Endodermal cell (in vitro differentiated cells): Measurements from ENCODE around the gene DDX10. TPM values are rescaled to one million over a fixed set of nuclear protein-coding genes. Genes with fewer than 3 reads are reported as not detected.

ENCODE experiments used
- DNase-seq: peaks from one replicate; pipeline ENCODE4 v3.0.0-alpha.2; 2017
- H3K27ac ChIP-seq: 2 replicates; pipeline ENCODE4 v1.5.1; 2013; ENCODE audit warnings: mild to moderate bottlenecking, low read depth, low read length, moderate library complexity
- H3K27me3 ChIP-seq: 2 replicates; pipeline ENCODE4 v1.6.1; 2013; ENCODE audit warnings: mild to moderate bottlenecking, low read length, moderate library complexity; ENCODE audit not compliant: insufficient read depth, control insufficient read depth, poor library complexity, severe bottlenecking
- H3K36me3 ChIP-seq: 2 replicates; pipeline ENCODE4 v1.7.0; 2013; ENCODE audit warnings: mild to moderate bottlenecking, low read length, moderate library complexity; ENCODE audit not compliant: control insufficient read depth, insufficient read depth
- H3K4me1 ChIP-seq: one replicate; pipeline ENCODE4 v1.7.0; 2013; ENCODE audit warnings: low read length; ENCODE audit not compliant: control insufficient read depth, insufficient read depth
- H3K4me3 ChIP-seq: 2 replicates; pipeline ENCODE4 v1.5.1; 2013; ENCODE audit warnings: mild to moderate bottlenecking, low read length, moderate library complexity
- H3K9ac ChIP-seq: 2 replicates; pipeline ENCODE4 v1.6.1; 2013; ENCODE audit warnings: mild to moderate bottlenecking, low read length, moderate library complexity; ENCODE audit not compliant: poor library complexity, severe bottlenecking; ENCODE audit errors: extremely low read depth
- H3K9me3 ChIP-seq: 2 replicates; pipeline ENCODE4 v1.6.1; 2013; ENCODE audit warnings: mild to moderate bottlenecking, low read length, moderate library complexity; ENCODE audit not compliant: control insufficient read depth
- H3K27ac Mint-ChIP-seq: 2 replicates; pipeline ENCODE4 v1.8.0; 2020; ENCODE audit warnings: mixed read lengths
- H3K27me3 Mint-ChIP-seq: 2 replicates; pipeline ENCODE4 v1.8.0; 2021; ENCODE audit warnings: mild to moderate bottlenecking, mixed read lengths; ENCODE audit not compliant: insufficient read depth
- H3K36me3 Mint-ChIP-seq: 2 replicates; pipeline ENCODE4 v1.8.0; 2020; ENCODE audit warnings: low read depth, mixed read lengths
- H3K4me1 Mint-ChIP-seq: 2 replicates; pipeline ENCODE4 v1.8.0; 2020; ENCODE audit warnings: mixed read lengths
- H3K4me3 Mint-ChIP-seq: 2 replicates; pipeline ENCODE4 v1.8.0; 2020; ENCODE audit warnings: mild to moderate bottlenecking, moderate library complexity, mixed read lengths
- H3K9me3 Mint-ChIP-seq: 2 replicates; pipeline ENCODE4 v1.8.0; 2020; ENCODE audit warnings: mild to moderate bottlenecking, mixed read lengths
- WGBS, 2 experiments: methylation state at CpG; one replicate each; pipeline versions ENCODE4 v1.1.5 to v1.1.7; 2013; ENCODE audit warnings: missing lambda C conversion rate in 2 of 2, mixed read lengths in 1 of 2; ENCODE audit not compliant: insufficient coverage in 1 of 2, insufficient read length in 1 of 2; 5-methylcytosine and 5-hydroxymethylcytosine counted together
- total RNA-seq, 2 donors: library from RNA; stranded (reverse); fragmentation: NEBNext Ultra II Directional in 1 of 2; extraction: Animal tissue kit (Norgen Biotek cat#: 25700) in 1 of 2; gene quantifications; 2 replicates in 1 of 2; 3 replicates in 1 of 2; pipeline ENCODE4 v1.2.1, GENCODE V29; 2021
- TF ChIP-seq, protein P1 (sequence below): fragments of 200-600 bp; sonication (generic); conservative IDR thresholded peaks from 2 replicates; pipeline ENCODE4 v1.5.0; 2021; ENCODE audit warnings: antibody characterized with exemption, mild to moderate bottlenecking

The DDX10 gene
- total RNA-seq, 2 donors from 2014 or later, result 31.1 to 32.7 TPM

DNA sequence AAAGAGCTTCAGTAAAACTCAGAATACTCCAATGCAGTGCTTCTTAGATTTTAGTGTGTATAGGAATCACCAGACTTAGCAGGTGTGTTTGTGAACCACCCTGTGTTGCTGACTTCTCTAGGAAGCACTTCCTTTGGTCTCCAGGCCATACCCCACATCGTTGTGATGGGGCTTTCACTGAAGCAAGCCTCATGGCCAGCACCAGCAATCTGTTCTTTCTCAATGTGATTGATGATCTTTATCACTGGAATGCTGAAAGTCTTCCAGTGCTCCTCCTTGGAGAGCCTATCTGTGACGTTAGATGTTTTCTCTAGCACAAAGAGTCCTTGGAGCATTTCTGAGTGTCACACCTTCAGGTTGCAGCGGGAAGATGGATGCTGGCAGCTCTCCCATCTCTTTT is 280.5 kb downstream of the DDX10 start:
- H3K36me3 Mint-ChIP-seq, result peaks cover 17% of the 10 kb centered on the region
- no peak overlapping the region for H3K27ac ChIP-seq
- 95 to 100% methylated on average over 2 to 3 of the region's 3 CpGs for WGBS, 2 experiments
- H3K4me1 ChIP-seq, result no peaks in the 10 kb centered on the region
- TF ChIP-seq, protein P1, sequence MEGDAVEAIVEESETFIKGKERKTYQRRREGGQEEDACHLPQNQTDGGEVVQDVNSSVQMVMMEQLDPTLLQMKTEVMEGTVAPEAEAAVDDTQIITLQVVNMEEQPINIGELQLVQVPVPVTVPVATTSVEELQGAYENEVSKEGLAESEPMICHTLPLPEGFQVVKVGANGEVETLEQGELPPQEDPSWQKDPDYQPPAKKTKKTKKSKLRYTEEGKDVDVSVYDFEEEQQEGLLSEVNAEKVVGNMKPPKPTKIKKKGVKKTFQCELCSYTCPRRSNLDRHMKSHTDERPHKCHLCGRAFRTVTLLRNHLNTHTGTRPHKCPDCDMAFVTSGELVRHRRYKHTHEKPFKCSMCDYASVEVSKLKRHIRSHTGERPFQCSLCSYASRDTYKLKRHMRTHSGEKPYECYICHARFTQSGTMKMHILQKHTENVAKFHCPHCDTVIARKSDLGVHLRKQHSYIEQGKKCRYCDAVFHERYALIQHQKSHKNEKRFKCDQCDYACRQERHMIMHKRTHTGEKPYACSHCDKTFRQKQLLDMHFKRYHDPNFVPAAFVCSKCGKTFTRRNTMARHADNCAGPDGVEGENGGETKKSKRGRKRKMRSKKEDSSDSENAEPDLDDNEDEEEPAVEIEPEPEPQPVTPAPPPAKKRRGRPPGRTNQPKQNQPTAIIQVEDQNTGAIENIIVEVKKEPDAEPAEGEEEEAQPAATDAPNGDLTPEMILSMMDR, result no peak
- no peaks in the 10 kb centered on the region for H3K27me3 ChIP-seq
- peaks cover 10% of the 10 kb centered on the region for H3K36me3 ChIP-seq
- H3K9me3 Mint-ChIP-seq, result peaks cover 9% of the 10 kb centered on the region
- H3K27me3 Mint-ChIP-seq, result no peaks in the 10 kb centered on the region
- H3K4me1 Mint-ChIP-seq, result no peaks in the 10 kb centered on the region
- no peak overlapping the region for H3K27ac Mint-ChIP-seq
- H3K4me3 ChIP-seq, result no peak overlapping the region
- no peaks in the 10 kb centered on the region for H3K9me3 ChIP-seq
- no peak overlapping the region for H3K4me3 Mint-ChIP-seq
- no peak for DNase-seq
- no peak overlapping the region for H3K9ac ChIP-seq

DNA sequence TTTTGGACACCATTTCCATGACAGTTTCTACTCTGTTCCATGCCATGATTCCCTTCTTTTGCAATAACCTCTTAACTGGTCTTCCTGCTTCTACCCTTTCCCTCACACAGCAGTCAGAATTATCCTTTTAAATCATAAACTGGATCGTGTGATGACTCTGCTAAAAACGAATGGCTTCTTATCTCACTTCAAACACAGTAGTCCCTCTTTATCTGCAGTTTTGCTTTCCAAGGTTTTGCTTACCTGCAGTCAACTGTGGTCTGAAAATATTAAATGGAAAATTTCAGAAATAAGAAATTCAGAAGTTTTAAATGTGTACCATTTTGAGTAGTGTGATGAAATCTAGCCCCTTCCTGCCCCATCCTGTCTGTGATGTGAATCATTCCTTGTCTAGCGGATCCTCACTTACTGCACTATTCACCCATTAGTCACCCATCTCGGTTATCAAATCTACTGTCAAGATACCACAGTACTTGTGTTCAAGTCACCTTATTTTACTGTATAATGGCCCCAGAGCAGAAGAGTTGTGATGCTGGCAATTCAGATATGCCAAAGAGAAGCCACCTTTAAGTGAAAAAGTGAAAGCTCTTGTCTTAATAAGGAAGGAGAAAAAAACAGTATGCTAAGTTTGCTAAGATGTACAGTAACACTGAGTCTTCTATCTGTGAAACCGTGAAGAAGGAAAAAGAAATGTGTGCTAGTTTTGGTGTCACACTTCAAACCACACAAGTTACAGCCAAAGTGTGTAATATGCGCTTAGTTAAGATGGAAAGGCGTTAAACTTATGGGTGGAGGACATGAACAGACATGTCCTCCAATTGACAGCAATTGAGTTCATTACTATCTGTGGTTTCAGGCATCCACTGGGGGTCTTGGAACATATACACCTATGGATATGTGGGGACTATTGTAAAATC is 283.0 kb downstream of the DDX10 start:
- peaks cover 2% of the 10 kb centered on the region for H3K36me3 Mint-ChIP-seq
- WGBS, 2 experiments, result 91 to 100% methylated on average over 1 to 7 of the region's 7 CpGs
- no peaks in the 10 kb centered on the region for H3K27me3 ChIP-seq
- no peaks in the 10 kb centered on the region for H3K36me3 ChIP-seq
- H3K27ac Mint-ChIP-seq, result no peak overlapping the region
- peaks cover 15% of the 10 kb centered on the region for H3K9me3 Mint-ChIP-seq
- no peak for DNase-seq
- H3K9me3 ChIP-seq, result no peaks in the 10 kb centered on the region
- no peaks in the 10 kb centered on the region for H3K27me3 Mint-ChIP-seq
- no peak overlapping the region for H3K4me3 ChIP-seq
- no peak overlapping the region for H3K4me3 Mint-ChIP-seq
- H3K4me1 Mint-ChIP-seq, result peaks cover 3% of the 10 kb centered on the region
- H3K4me1 ChIP-seq, result no peaks in the 10 kb centered on the region
- no peak overlapping the region for H3K27ac ChIP-seq
- TF ChIP-seq, protein P1, result no peak
- H3K9ac ChIP-seq, result no peak overlapping the region

DNA sequence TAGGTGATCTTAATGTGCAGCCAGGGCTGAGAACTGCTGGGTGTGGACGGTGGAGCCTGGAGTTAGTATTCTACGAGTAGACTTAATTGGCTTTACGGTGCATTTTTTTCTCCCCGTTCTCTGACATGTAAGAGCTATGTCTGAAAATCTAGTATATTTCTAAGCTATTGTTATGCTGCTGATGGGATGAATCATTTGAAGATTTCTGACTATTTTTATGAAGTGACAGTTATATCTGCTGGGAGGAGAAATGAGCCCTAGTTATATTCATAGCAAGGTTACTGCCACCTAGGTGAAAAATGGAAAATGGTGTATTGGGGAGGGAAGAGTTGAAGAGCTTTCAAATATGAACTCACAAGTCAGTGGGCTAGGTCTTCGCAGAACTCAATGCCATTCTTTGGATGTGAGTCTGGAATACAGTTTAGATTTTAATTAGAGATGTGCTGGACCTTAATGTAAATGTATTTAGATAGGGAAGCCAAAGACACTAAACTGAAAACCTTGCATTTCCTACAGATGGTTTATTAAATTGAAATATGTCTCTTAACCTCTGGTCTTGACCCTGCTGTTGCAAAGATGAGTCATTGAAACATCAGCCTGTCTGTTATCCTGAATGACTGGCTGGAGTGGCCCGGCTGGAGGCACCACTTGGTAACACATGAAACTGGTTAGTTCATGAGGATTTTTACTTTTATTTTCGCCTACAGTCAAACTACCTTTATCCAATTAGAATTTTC is 293.7 kb downstream of the DDX10 start:
- Mint-ChIP-seq H3K9me3 (no peaks in the 10 kb centered on the region), H3K27ac (no peak overlapping the region), H3K27me3 (no peaks in the 10 kb centered on the region), H3K4me1 (peaks cover 38% of the 10 kb centered on the region), H3K4me3 (no peak overlapping the region), H3K36me3 (no peaks in the 10 kb centered on the region)
- 91 to 93% methylated on average over 6 to 7 of the region's 7 CpGs for WGBS, 2 experiments
- H3K36me3 ChIP-seq, result no peaks in the 10 kb centered on the region
- peaks cover 7% of the 10 kb centered on the region for H3K9me3 ChIP-seq
- no peak for DNase-seq
- H3K27ac ChIP-seq, result peak overlapping the region; percentile 56
- peak overlapping the region; percentile 9 for H3K9ac ChIP-seq
- H3K27me3 ChIP-seq, result no peaks in the 10 kb centered on the region
- TF ChIP-seq, protein P1, result no peak
- peaks cover 15% of the 10 kb centered on the region for H3K4me1 ChIP-seq
- no peak overlapping the region for H3K4me3 ChIP-seq
